HepG2 (cell line): ENCODE results near the gene FUT4. TPM values are rescaled to one million over a fixed set of nuclear protein-coding genes. Genes with fewer than 3 reads are reported as not detected.

Experiments
- ATAC-seq: fragments of 200-7000 bp; cut with Tn5 transposase; 3 replicates; pipeline ENCODE4 v1.9.1; 2020; ENCODE audit warnings: mild to moderate bottlenecking, moderate library complexity
- BruUV-seq: library from RNA; stranded (reverse); fragments of 400-500 nt; replicated peaks from 2 replicates; lab custom pipeline; 2021; lab: Mats Ljungman, UMichigan
- CTCF ChIA-PET: fragments of 300-600 bp; formaldehyde crosslinking; extraction: SDS; loops from one replicate; lab custom pipeline; 2021; ENCODE audit warnings: low total read pairs, inconsistent platforms, low intra/inter-chr PET ratio; lab: Yijun Ruan, JAX
- POLR2A ChIA-PET: fragments of 350-600 bp; sonication (Branson Sonifier 250); formaldehyde crosslinking; loops from one replicate; lab custom pipeline; 2020; ENCODE audit warnings: antibody characterized with exemption, inconsistent platforms; lab: Yijun Ruan, JAX
- DNase-seq: peaks from one replicate; pipeline ENCODE4 v3.0.0-alpha.2; 2015; ENCODE audit warnings: low spot score
- FAIRE-seq: peaks from 3 replicates; lab custom pipeline; 2011; peaks lifted over from hg19 to GRCh38; lab: Jason Lieb, UNC
- H2AFZ ChIP-seq: one replicate; pipeline ENCODE4 v1.6.1; 2011; ENCODE audit warnings: low read length, inconsistent platforms
- H3K27ac ChIP-seq: fragments of 300-600 bp; 3 replicates; pipeline ENCODE4 v1.8.0; 2011; ENCODE audit warnings: mixed run types, mild to moderate bottlenecking, mixed read lengths, low read length, inconsistent platforms; ENCODE audit not compliant: insufficient read depth; ENCODE audit errors: extremely low read length
- H3K27me3 ChIP-seq, 2 experiments: fragments of 200-600 bp in 1 of 2; 2 replicates in 1 of 2; 3 replicates in 1 of 2; pipeline versions ENCODE4 v1.6.0 to v1.8.0; 2011; ENCODE audit warnings: low read length in 2 of 2, mild to moderate bottlenecking in 2 of 2, moderate library complexity in 2 of 2, inconsistent platforms in 1 of 2; ENCODE audit not compliant: insufficient read depth in 2 of 2, control insufficient read depth in 1 of 2
- H3K36me3 ChIP-seq, 2 experiments: fragments of 200-600 bp in 1 of 2; replicated peaks in 1 of 2; 2 replicates in 1 of 2; 3 replicates in 1 of 2; pipeline versions ENCODE4 v1.5.1 to v1.8.0; 2011; ENCODE audit warnings: low read length in 2 of 2, inconsistent platforms in 1 of 2; ENCODE audit not compliant: insufficient read depth in 2 of 2, control insufficient read depth in 1 of 2
- H3K4me1 ChIP-seq: 2 replicates; pipeline ENCODE4 v1.5.1; 2012; ENCODE audit warnings: low read length, inconsistent platforms; ENCODE audit not compliant: insufficient read depth
- H3K4me2 ChIP-seq: 2 replicates; pipeline ENCODE4 v1.6.0; 2011; ENCODE audit warnings: low read depth, low read length, inconsistent platforms
- H3K4me3 ChIP-seq, 3 experiments: fragments of 200-600 bp in 1 of 3; sonication (generic), shearing (Covaris generic) in 1 of 3; replicated peaks in 1 of 3; 2 replicates each; pipeline ENCODE4 v1.5.1; 2011 to 2016; ENCODE audit warnings: low read length in 3 of 3, inconsistent platforms in 2 of 3, low read depth in 2 of 3, mild to moderate bottlenecking in 2 of 3, control low read depth in 1 of 3, mixed read lengths in 1 of 3; ENCODE audit not compliant: insufficient read depth in 1 of 3
- H3K79me2 ChIP-seq: one replicate; pipeline ENCODE4 v1.6.1; 2011; ENCODE audit warnings: low read length, inconsistent platforms; ENCODE audit not compliant: insufficient read depth
- H3K9ac ChIP-seq: 2 replicates; pipeline ENCODE4 v1.6.0; 2011; ENCODE audit warnings: mild to moderate bottlenecking, low read depth, low read length, inconsistent platforms; ENCODE audit not compliant: insufficient read depth
- H3K9me3 ChIP-seq: 2 replicates; pipeline ENCODE4 v1.5.1; 2012; ENCODE audit warnings: mild to moderate bottlenecking, low read length
- H4K20me1 ChIP-seq: 2 replicates; pipeline ENCODE4 v1.6.0; 2011; ENCODE audit warnings: inconsistent platforms, mild to moderate bottlenecking, low read length, moderate library complexity; ENCODE audit not compliant: insufficient read depth
- ATF7-NPFF ChIP-seq: sonication (generic); formaldehyde crosslinking; IDR thresholded peaks from 2 replicates; pipeline ENCODE4 v1.8.1; 2023; ENCODE audit warnings: mild to moderate bottlenecking, low read depth, missing genetic modification reagents, moderate library complexity
- CBFB ChIP-seq: sonication (generic); formaldehyde crosslinking; IDR thresholded peaks from 2 replicates; pipeline ENCODE4 v1.4.0; 2020; ENCODE audit warnings: missing genetic modification reagents
- HDAC2 ChIP-seq: sonication (generic); formaldehyde crosslinking; IDR thresholded peaks from 2 replicates; pipeline ENCODE4 v1.4.0; 2020; ENCODE audit warnings: missing genetic modification reagents
- IRF2 ChIP-seq: IDR thresholded peaks from 2 replicates; pipeline ENCODE4 v1.6.1; 2018; ENCODE audit warnings: missing genetic modification reagents, missing compliant biosample characterization
- MTF2 ChIP-seq: sonication (generic); formaldehyde crosslinking; IDR thresholded peaks from 2 replicates; pipeline ENCODE4 v1.5.0; 2020; ENCODE audit warnings: missing genetic modification reagents, borderline replicate concordance
- NPAS2 ChIP-seq: sonication (generic); formaldehyde crosslinking; IDR thresholded peaks from 2 replicates; pipeline ENCODE4 v1.8.0; 2022; ENCODE audit warnings: mild to moderate bottlenecking, missing genetic modification reagents, borderline replicate concordance
- RNF2 ChIP-seq: fragments of 450-650 bp; conservative IDR thresholded peaks from 2 replicates; pipeline ENCODE4 v1.6.1; 2016; ENCODE audit warnings: low read depth
- TBX2 ChIP-seq: sonication (generic); formaldehyde crosslinking; IDR thresholded peaks from 2 replicates; pipeline ENCODE4 v1.5.0; 2020; ENCODE audit warnings: missing genetic modification reagents, mild to moderate bottlenecking, borderline replicate concordance
- ZFX ChIP-seq: sonication (generic); formaldehyde crosslinking; IDR thresholded peaks from 2 replicates; pipeline ENCODE4 v1.4.0; 2020; ENCODE audit warnings: mild to moderate bottlenecking, low read depth, missing genetic modification reagents, moderate library complexity
- ZIK1 ChIP-seq: sonication (generic); formaldehyde crosslinking; IDR thresholded peaks from 2 replicates; pipeline ENCODE4 v1.5.0; 2020; ENCODE audit warnings: mild to moderate bottlenecking, low read depth, missing genetic modification reagents, borderline replicate concordance
- ZMYM4 ChIP-seq: sonication (generic); formaldehyde crosslinking; IDR thresholded peaks from 2 replicates; pipeline ENCODE4 v1.8.1; 2023; ENCODE audit warnings: mild to moderate bottlenecking, missing genetic modification reagents
- ZNF343 ChIP-seq: sonication (generic); formaldehyde crosslinking; IDR thresholded peaks from 2 replicates; pipeline ENCODE4 v1.4.0; 2020; ENCODE audit warnings: mild to moderate bottlenecking, missing genetic modification reagents
- ZNF619 ChIP-seq: sonication (generic); formaldehyde crosslinking; IDR thresholded peaks from 2 replicates; pipeline ENCODE4 v1.4.0; 2020; ENCODE audit warnings: mild to moderate bottlenecking, missing genetic modification reagents
- WGBS: methylation state at CpG from one replicate; pipeline ENCODE4 v1.1.6; 2017; ENCODE audit warnings: low lambda C conversion rate; 5-methylcytosine and 5-hydroxymethylcytosine counted together
- in situ Hi-C: cut with HindIII; loops from 2 replicates; pipeline ENCODE4 v1.10.0; 2017; ENCODE audit warnings: low pct_unique_long_range_greater_than_20kb; ENCODE audit not compliant: extremely low pct_ligation_motif_present
- intact Hi-C: fragments of 100-400 bp; cut with micrococcal nuclease; formaldehyde crosslinking; loops from one replicate; pipeline ENCODE4 v1.10.0; 2022; ENCODE audit not compliant: unreplicated experiment
- polyA plus RNA-seq, 8 experiments: library from polyadenylated mRNA; depleted of rRNA in 3 of 8; stranded (reverse) in 7 of 8; unstranded in 1 of 8; fragments of >200 nt; fragmentation: Illumina TruSeq in 4 of 8; extraction: Trizol in 4 of 8; gene quantifications; 2 replicates each; pipeline versions ENCODE4 v1.2.1 to v1.2.3, GENCODE V29; 2011 to 2016; ENCODE audit warnings: low read depth in 4 of 8, missing spikeins in 1 of 8, mixed read lengths in 1 of 8; ENCODE audit not compliant: insufficient read depth in 1 of 8
- total RNA-seq, 5 experiments: library from RNA; depleted of rRNA; stranded (reverse); fragments of >200 nt; fragmentation: Illumina TruSeq; extraction: Trizol; gene quantifications; 2 replicates each; pipeline ENCODE4 v1.2.3, GENCODE V29; 2016; ENCODE audit warnings: low read depth in 1 of 5
- TF ChIP-seq, protein P1 (sequence below): sonication (generic); formaldehyde crosslinking; IDR thresholded peaks from 2 replicates; pipeline ENCODE4 v1.8.0; 2023; ENCODE audit warnings: mild to moderate bottlenecking, missing genetic modification reagents
- TF ChIP-seq, protein P2 (sequence below): IDR thresholded peaks from 2 replicates; pipeline ENCODE4 v1.6.1; 2016; ENCODE audit warnings: low read depth, missing genetic modification reagents, missing compliant biosample characterization

FUT4 gene
- total and polyA plus RNA-seq, 2 of the 13 experiments (the other 11 are each of a cell fraction or from before 2014, with no cell fraction given) = 0.28 to 0.60 TPM

DNA sequence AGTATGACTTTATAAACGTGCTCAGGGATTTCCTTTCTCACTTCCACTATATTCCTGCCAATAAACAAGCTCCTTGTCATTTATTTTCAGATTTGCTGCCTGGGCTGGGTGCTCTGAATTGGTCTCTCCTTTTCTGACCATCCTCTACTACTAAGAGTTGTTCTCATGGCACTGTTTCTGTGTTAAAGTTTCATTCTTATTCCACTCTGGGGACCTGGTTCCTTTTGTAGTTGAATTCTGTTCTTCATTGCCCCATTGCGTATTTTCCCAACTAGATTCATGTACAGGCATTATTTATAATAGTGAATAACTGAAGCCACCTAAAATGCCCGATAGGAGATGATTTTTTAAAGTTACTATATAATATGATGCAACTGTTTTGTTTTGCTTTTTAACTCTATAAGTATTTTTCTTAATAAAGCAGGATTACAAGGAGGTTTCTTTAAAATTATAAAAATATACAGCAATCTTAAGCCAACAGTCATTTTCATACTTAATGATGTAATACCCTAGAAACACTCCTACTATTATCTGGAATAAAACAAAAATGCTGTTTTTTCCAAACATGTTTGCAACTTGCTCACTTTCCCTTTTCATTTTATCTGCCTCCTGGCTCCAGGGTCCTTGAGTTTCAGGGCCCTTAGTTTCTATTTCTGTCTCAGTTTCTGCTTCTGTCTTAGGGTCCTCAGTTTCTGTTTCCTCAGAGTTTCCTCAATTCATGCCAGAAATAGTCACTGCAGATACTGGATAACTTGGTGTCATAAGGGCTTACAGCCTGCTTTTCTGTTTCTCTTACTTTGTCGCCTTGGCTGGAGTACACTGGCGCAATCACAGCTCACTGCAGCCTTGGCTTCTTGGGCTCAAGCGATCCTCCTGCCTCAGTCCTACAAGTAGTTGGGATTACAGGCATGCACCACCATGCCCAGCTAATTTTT is 9.8 kb upstream of the FUT4 start:
- no peak overlapping the region for H3K9ac ChIP-seq
- H3K4me1 ChIP-seq = no peaks in the 10 kb centered on the region
- no peaks in the 10 kb centered on the region for H4K20me1 ChIP-seq
- in situ Hi-C loops = no loop called here
- FAIRE-seq (no peak), DNase-seq (no peak), ATAC-seq (no peak)
- 0 out of 5 replicates have a peak, but pooled peaks cover 0 to 2% of the 10 kb centered on the region in 2 experiments for H3K27me3 ChIP-seq
- no peak overlapping the region for H3K27ac ChIP-seq
- no peaks in the 10 kb centered on the region for H3K36me3 ChIP-seq
- ChIA-PET POLR2A (no interaction called here), CTCF (no interaction called here)
- no peak overlapping the region for H2AFZ ChIP-seq
- H3K9me3 ChIP-seq = no peaks in the 10 kb centered on the region
- no TSS peak for BruUV-seq
- WGBS = 31% methylated on average over 6 of the region's 6 CpGs
- no peaks in the 10 kb centered on the region for H3K79me2 ChIP-seq
- H3K4me3 ChIP-seq = no peak overlapping the region
- intact Hi-C loops = no loop called here
- no peak for TF ChIP-seq NPAS2 (CRISPR knock-in tag)
- TF ChIP-seq ZIK1 (CRISPR knock-in tag) = no peak
- TF ChIP-seq TBX2 (CRISPR knock-in tag) = no peak
- no peak for TF ChIP-seq RNF2
- TF ChIP-seq ZNF343 (CRISPR knock-in tag) = no peak
- no peak for TF ChIP-seq ZFX (CRISPR knock-in tag)
- no peak for TF ChIP-seq ZMYM4 (CRISPR knock-in tag)
- TF ChIP-seq IRF2 = no peak
- TF ChIP-seq MTF2 (CRISPR knock-in tag) = no peak
- no peak for TF ChIP-seq CBFB
- TF ChIP-seq ATF7-NPFF (CRISPR knock-in tag) = no peak
- no peak for TF ChIP-seq ZNF619 (CRISPR knock-in tag)
- no peak for TF ChIP-seq HDAC2 (CRISPR knock-in tag)
- TF ChIP-seq, protein P1, sequence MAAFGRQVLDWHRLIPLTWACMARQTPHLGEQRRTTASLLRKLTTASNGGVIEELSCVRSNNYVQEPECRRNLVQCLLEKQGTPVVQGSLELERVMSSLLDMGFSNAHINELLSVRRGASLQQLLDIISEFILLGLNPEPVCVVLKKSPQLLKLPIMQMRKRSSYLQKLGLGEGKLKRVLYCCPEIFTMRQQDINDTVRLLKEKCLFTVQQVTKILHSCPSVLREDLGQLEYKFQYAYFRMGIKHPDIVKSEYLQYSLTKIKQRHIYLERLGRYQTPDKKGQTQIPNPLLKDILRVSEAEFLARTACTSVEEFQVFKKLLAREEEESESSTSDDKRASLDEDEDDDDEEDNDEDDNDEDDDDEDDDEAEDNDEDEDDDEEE (CRISPR knock-in tag) = no peak
- TF ChIP-seq, protein P2, sequence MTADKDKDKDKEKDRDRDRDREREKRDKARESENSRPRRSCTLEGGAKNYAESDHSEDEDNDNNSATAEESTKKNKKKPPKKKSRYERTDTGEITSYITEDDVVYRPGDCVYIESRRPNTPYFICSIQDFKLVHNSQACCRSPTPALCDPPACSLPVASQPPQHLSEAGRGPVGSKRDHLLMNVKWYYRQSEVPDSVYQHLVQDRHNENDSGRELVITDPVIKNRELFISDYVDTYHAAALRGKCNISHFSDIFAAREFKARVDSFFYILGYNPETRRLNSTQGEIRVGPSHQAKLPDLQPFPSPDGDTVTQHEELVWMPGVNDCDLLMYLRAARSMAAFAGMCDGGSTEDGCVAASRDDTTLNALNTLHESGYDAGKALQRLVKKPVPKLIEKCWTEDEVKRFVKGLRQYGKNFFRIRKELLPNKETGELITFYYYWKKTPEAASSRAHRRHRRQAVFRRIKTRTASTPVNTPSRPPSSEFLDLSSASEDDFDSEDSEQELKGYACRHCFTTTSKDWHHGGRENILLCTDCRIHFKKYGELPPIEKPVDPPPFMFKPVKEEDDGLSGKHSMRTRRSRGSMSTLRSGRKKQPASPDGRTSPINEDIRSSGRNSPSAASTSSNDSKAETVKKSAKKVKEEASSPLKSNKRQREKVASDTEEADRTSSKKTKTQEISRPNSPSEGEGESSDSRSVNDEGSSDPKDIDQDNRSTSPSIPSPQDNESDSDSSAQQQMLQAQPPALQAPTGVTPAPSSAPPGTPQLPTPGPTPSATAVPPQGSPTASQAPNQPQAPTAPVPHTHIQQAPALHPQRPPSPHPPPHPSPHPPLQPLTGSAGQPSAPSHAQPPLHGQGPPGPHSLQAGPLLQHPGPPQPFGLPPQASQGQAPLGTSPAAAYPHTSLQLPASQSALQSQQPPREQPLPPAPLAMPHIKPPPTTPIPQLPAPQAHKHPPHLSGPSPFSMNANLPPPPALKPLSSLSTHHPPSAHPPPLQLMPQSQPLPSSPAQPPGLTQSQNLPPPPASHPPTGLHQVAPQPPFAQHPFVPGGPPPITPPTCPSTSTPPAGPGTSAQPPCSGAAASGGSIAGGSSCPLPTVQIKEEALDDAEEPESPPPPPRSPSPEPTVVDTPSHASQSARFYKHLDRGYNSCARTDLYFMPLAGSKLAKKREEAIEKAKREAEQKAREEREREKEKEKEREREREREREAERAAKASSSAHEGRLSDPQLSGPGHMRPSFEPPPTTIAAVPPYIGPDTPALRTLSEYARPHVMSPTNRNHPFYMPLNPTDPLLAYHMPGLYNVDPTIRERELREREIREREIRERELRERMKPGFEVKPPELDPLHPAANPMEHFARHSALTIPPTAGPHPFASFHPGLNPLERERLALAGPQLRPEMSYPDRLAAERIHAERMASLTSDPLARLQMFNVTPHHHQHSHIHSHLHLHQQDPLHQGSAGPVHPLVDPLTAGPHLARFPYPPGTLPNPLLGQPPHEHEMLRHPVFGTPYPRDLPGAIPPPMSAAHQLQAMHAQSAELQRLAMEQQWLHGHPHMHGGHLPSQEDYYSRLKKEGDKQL = no peak
- no peak overlapping the region for H3K4me2 ChIP-seq
